GM18951 (cell line): Measurements from ENCODE around the gene SYCN.

Experiments
- POLR2A ChIP-seq: IDR thresholded peaks from 4 replicates; pipeline ENCODE4 v1.6.1; 2011; ENCODE audit warnings: mild to moderate bottlenecking; ENCODE audit not compliant: insufficient read length, insufficient read depth; ENCODE audit errors: extremely low read depth
- in situ Hi-C: fragments of 300-500 bp; cut with MboI; formaldehyde crosslinking; loops from one replicate; pipeline ENCODE4 v1.12.0; 2022; ENCODE audit warnings: low sequenced_read_pairs, mixed read lengths, inconsistent platforms; ENCODE audit not compliant: unreplicated experiment

The SYCN gene

GRCh38 chr19:39156326-39157230 is 47.5 kb downstream of the SYCN start:
- in situ Hi-C loops = no loop called here
- TF ChIP-seq POLR2A = no peak

DNA sequence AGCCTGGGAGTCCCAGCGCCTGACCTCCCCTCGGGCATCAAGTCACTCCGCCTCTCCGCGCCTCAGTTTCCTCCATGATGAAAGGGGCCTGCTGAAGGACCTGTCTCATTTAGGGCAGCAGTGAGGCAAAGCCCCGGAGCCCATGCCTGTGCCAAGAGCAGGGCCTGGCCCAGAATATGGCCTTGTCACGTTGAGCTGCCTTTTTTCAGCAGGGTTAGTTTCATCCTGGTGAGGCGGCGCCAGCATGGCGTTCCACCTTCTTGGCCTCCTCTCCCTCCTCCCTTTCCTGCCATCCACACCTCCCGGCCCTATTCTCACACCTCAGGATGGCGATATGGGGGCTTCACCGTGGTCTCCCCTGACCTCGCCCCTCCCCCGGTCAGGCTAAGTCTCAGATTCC is 48.3 kb downstream of the SYCN start:
- in situ Hi-C loops = no loop called here

DNA sequence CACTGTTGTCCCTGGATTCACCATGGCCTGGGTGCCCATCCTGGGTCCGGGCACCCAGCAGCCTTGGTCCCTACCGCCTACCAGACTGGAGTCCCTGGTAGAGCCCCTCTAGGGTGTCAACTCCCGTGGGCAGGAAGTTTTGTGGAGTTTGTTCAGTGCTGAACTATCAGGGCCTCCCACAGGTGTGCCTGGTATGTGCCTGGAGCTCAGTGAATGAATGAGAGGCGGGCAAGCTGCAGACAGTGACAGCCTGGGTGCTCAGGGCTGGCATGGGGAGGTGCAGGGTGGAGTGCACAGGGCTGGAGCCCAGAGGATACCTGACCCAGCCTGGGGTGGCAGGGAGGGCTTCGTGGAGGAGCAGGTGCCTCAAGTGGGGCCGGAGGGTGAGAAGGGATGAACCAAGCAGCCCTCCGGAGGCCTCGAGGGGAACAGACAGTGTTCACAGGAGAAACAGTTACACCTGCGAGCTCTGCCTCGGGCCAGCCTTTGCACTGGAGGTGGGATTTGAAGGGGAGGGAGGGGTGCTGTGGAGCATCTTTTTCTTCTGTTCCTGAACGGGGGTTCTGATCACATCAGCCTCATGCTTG is 48.9 kb downstream of the SYCN start:
- no peak for TF ChIP-seq POLR2A

More for the DNA sequence above, 48.3 kb downstream of the SYCN start:
- TF ChIP-seq POLR2A = no peak

DNA sequence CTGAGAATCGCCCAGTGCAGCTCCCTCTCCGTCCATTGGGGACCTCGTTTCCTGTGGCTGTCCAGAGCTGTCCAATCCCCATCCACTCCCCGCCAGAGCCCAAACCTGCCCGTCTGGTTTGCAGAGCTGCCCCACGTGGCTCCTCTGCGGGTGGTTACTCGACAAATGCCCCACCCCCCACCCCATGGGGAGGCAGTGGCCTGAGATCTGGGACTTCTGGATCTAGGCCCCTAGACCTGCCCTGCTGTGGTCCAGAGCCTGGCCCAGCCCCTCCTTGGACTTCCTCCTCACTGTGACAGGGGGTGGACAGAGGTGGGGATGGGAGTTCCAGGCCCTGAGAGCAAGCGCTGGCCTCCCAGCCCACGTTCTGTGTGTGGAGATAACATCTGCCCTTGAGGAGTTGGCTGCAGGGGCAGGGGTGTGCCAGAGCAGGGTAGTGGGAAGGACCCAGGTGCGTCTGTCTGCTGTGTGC is 49.4 kb downstream of the SYCN start:
- TF ChIP-seq POLR2A = no peak
- in situ Hi-C loops = no loop called here

More for the DNA sequence above, 48.9 kb downstream of the SYCN start:
- in situ Hi-C loops = no loop called here

DNA sequence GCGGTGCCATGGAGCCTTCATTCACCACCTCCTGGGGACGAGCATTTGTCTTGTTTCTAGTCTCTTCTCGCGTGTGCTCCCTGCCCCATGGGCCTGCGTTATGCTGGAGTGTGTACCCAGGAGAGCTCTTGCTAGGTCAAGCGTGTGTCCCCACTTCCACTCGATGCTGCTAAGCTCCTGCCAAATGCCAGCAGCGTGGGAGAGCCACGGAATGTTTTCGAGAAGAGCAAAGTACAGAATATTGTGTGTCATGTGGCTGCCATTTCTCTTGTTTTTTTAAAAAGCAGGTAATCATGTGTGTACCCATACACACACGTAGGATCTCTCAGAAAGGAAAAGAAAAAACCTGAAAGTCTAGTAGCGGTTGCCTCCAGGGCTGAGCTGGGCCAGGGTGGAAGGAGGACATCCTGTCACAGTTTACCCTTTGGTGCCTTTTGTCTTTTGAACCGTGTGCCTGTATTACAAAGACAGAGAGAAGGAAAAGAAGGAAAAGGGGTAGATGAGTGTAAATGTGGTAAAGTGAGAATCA is 49.9 kb downstream of the SYCN start:
- in situ Hi-C loops = no loop called here
- no peak for TF ChIP-seq POLR2A
